ENCODE results near the gene P2RX2. TPM values are rescaled to one million over a fixed set of nuclear protein-coding genes. Genes with fewer than 3 reads are reported as not detected.

P2RX2 gene
- total and polyA plus RNA-seq, 2 of the 4 experiments (the other 2 are of a cell fraction): not detected

DNA sequence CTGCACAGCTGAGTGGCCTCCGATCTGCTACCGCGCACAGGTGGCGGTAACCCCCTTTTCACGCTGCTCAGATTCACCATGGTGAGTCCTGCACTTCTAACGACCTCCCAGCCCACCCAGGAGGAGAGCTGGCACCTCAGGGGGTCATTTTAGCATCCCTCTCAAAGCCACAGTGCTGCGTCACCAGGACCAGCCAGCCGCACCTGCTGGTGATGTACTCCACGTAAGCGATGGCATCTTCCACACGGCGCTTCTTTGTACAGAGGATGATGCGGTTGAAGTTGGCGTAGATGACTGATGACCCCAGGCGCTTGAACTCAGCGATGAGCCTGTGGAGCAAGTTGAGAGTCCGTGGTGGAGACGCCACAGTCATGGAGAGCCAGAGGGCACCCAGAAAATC lies 19.2 kb downstream of the P2RX2 start:
- Histone ChIP-seq H2BK15ac (ENCODE audit: low read depth, low read length) (no peak overlapping the region), H3K4ac (ENCODE audit: low read depth, low read length) (no peak overlapping the region), H2AK9ac (replicated peaks; ENCODE audit: low read depth, low read length, poor library complexity) (peak overlapping the region; percentile 77), H3K9me1 (ENCODE audit: insufficient read depth, low read length) (no peaks in the 10 kb centered on the region), H3K56ac (ENCODE audit: extremely low read depth, insufficient read depth, low read length) (no peak overlapping the region), H3K27ac (ENCODE audit: insufficient read depth, low read length) (no peak overlapping the region), H2BK5ac (ENCODE audit: low read depth, low read length, poor library complexity, severe bottlenecking) (no peak overlapping the region), H2AK5ac (ENCODE audit: low read depth, low read length) (no peak overlapping the region), H4K8ac (ENCODE audit: low read depth in 2 of 2, low read length in 2 of 2) (no peak overlapping the region), H3K23ac (ENCODE audit: low read depth, low read length) (no peak overlapping the region), H2AFZ (replicated peaks; ENCODE audit: low read length, poor library complexity) (no peak overlapping the region), H4K5ac (ENCODE audit: low read depth, low read length) (no peak overlapping the region), H4K20me1 (ENCODE audit: insufficient read depth, low read length) (peaks cover 7% of the 10 kb centered on the region; the same call in 1 of the 2 replicates), H3K4me3 (ENCODE audit: insufficient read depth, low read depth, low read length) (no peak overlapping the region), H3K9me3 (ENCODE audit: control insufficient read depth, insufficient read depth, low read length) (no peaks in the 10 kb centered on the region), H3K4me1 (ENCODE audit: control insufficient read depth, insufficient read depth, low read length) (no peaks in the 10 kb centered on the region), H3K36me3 (ENCODE audit: control insufficient read depth, insufficient read depth, low read length) (peaks cover 35% of the 10 kb centered on the region), H3K4me2 (ENCODE audit: low read depth, low read length) (no peak overlapping the region), H3K27me3 (ENCODE audit: control insufficient read depth, insufficient read depth, low read length) (no peaks in the 10 kb centered on the region), H3K79me1 (ENCODE audit: low read depth in 1 of 2, low read length in 2 of 2) (no peaks in the 10 kb centered on the region), H2BK20ac (ENCODE audit: low read depth, low read length) (no peak overlapping the region), H3K9ac (ENCODE audit: low read depth, low read length) (no peak overlapping the region), H4K91ac (ENCODE audit: insufficient read depth, low read depth, low read length) (no peak overlapping the region), H3K14ac (replicated peaks; ENCODE audit: low read depth, low read length) (no peak overlapping the region), H3K18ac (ENCODE audit: low read depth, low read length) (no peak overlapping the region), H2BK120ac (ENCODE audit: low read depth, low read length) (no peak overlapping the region)
- ATAC-seq (ENCODE audit: low read depth): no peak
- BruUV-seq (replicated peaks): no TSS peak
- TF ChIP-seq RFX5 (IDR thresholded peaks at IDR 0.05; ENCODE audit: low read depth, low read length) (no peak), RAD21 (IDR thresholded peaks at IDR 0.05; ENCODE audit: low read length) (no peak), MXI1 (IDR thresholded peaks at IDR 0.05; ENCODE audit: borderline replicate concordance, low read depth, low read length) (no peak), CEBPB (IDR thresholded peaks at IDR 0.05; ENCODE audit: low read depth, low read length) (no peak), MAZ (IDR thresholded peaks at IDR 0.05; ENCODE audit: borderline replicate concordance, low read depth, low read length) (no peak), FOS (IDR thresholded peaks at IDR 0.05; ENCODE audit: low read depth, low read length) (no peak), SMC3 (IDR thresholded peaks at IDR 0.05; ENCODE audit: low read depth, low read length) (no peak), RCOR1 (IDR thresholded peaks at IDR 0.05; ENCODE audit: insufficient replicate concordance, low read length) (no peak)
- TF ChIP-seq, protein P1, sequence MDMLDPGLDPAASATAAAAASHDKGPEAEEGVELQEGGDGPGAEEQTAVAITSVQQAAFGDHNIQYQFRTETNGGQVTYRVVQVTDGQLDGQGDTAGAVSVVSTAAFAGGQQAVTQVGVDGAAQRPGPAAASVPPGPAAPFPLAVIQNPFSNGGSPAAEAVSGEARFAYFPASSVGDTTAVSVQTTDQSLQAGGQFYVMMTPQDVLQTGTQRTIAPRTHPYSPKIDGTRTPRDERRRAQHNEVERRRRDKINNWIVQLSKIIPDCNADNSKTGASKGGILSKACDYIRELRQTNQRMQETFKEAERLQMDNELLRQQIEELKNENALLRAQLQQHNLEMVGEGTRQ (IDR thresholded peaks at IDR 0.05; ENCODE audit: low read depth, low read length): no peak
- dilution Hi-C loops (cut with HindIII; ENCODE audit: low sequenced_read_pairs, unreplicated experiment) (no loop called here), intact Hi-C loops (cut with micrococcal nuclease) (loop anchor here (1.0 kb wide), 2 partner anchors 38 to 223 kb away; no protein-coding TSS in a partner anchor), in situ Hi-C loops (cut with MboI; ENCODE audit: low sequenced_read_pairs) (no loop called here)
- ChIA-PET CTCF (interaction anchor here (1.3 kb wide), 1 partner anchor 23 kb away, joined by 11 read pairs; no protein-coding TSS in a partner anchor), POLR2A (ENCODE audit: unreplicated experiment) (no interaction called here)
- no peak for DNase-seq
- WGBS, 2 experiments (ENCODE audit: extremely low coverage in 2 of 2, insufficient read length in 1 of 2): 97% methylated on average over 9 of the region's 18 CpGs; no CpG with 5 or more reads in 1 of the 2 experiments

Measured in IMR-90 (cell line).